AG10803 (cell line): ENCODE data around the gene MAPK4.
"Not testable (repeated sequence)": the region's sequence is repeated elsewhere in the genome, so short reads cannot be mapped to it uniquely, and the experiment has no call there.

Experiments
- DNase-seq: peaks from one replicate; pipeline ENCODE4 v3.0.0; 2010; ENCODE audit warnings: low read depth
- H3K4me3 ChIP-seq: 2 replicates; pipeline ENCODE4 v1.5.1; 2011; ENCODE audit warnings: mild to moderate bottlenecking, low read length, control low read depth
- CTCF ChIP-seq: conservative IDR thresholded peaks from 2 replicates; pipeline ENCODE4 v1.5.1; 2011; ENCODE audit warnings: mild to moderate bottlenecking, low read length, control low read depth, inconsistent platforms

Gene MAPK4

GRCh38 chr18:50545936-50546335 is 14.0 kb upstream of the MAPK4 start:
- no peak overlapping the region for H3K4me3 ChIP-seq
- DNase-seq: no peak
- TF ChIP-seq CTCF: no peak

- no peak for TF ChIP-seq CTCF
- DNase-seq: no peak
- H3K4me3 ChIP-seq: no peak overlapping the region
Measured at GRCh38 chr18:50548160-50548559, 11.7 kb upstream of the MAPK4 start.

- not testable (repeated sequence) for H3K4me3 ChIP-seq, DNase-seq
Measured at GRCh38 chr18:50551651-50552050, 8.2 kb upstream of the MAPK4 start.

- no peak for TF ChIP-seq CTCF
- no peak overlapping the region for H3K4me3 ChIP-seq
- no peak for DNase-seq
Measured at GRCh38 chr18:50558157-50558556, 1.7 kb upstream of the MAPK4 start.

GRCh38 chr18:50558948-50559751 is 737 bp upstream of the MAPK4 start:
- DNase-seq: no peak
- no peak overlapping the region for H3K4me3 ChIP-seq
- no peak for TF ChIP-seq CTCF

GRCh38 chr18:50560681-50561629 is 1.1 kb downstream of the MAPK4 start:
- no peak for DNase-seq
- peak overlapping the region; percentile 9; the same call in 1 of the 2 replicates for H3K4me3 ChIP-seq
- no peak for TF ChIP-seq CTCF

- DNase-seq, H3K4me3 ChIP-seq: not testable (repeated sequence)
Measured at GRCh38 chr18:50562258-50562657, 2.4 kb downstream of the MAPK4 start.

GRCh38 chr18:50562686-50563085 is 2.8 kb downstream of the MAPK4 start:
- no peak overlapping the region for H3K4me3 ChIP-seq
- DNase-seq: no peak
- no peak for TF ChIP-seq CTCF
